Fibroblast of lung (primary cell): ENCODE results near the gene NEMF. TPM values are rescaled to one million over a fixed set of nuclear protein-coding genes. Genes with fewer than 3 reads are reported as not detected.
"Not testable (repeated sequence)": the region's sequence is repeated elsewhere in the genome, so short reads cannot be mapped to it uniquely, and the experiment has no call there.

Experiments used
- DNase-seq, 2 donors: peaks; one replicate each; pipeline versions ENCODE4 v3.0.0 to v3.0.0-alpha.2; 2010; ENCODE audit warnings: low read depth in 2 of 2
- H2AFZ ChIP-seq: 2 replicates; pipeline ENCODE4 v1.5.1; 2012; ENCODE audit warnings: low read length, control low read depth, inconsistent platforms
- H3K27ac ChIP-seq: 2 replicates; pipeline ENCODE4 v1.5.1; 2011; ENCODE audit warnings: low read length, control low read depth; ENCODE audit not compliant: insufficient read depth
- H3K27me3 ChIP-seq: 2 replicates; pipeline ENCODE4 v1.5.1; 2011; ENCODE audit warnings: mild to moderate bottlenecking, low read length; ENCODE audit not compliant: control insufficient read depth, insufficient read depth
- H3K36me3 ChIP-seq: 2 replicates; pipeline ENCODE4 v1.5.1; 2011; ENCODE audit warnings: low read length; ENCODE audit not compliant: control insufficient read depth, insufficient read depth
- H3K4me1 ChIP-seq: 2 replicates; pipeline ENCODE4 v1.5.1; 2011; ENCODE audit warnings: low read length; ENCODE audit not compliant: control insufficient read depth, insufficient read depth; ENCODE audit errors: extremely low read depth
- H3K4me2 ChIP-seq: 2 replicates; pipeline ENCODE4 v1.5.1; 2011; ENCODE audit warnings: low read length, control low read depth; ENCODE audit not compliant: insufficient read depth; ENCODE audit errors: extremely low read depth
- H3K4me3 ChIP-seq, 4 experiments: fragments of 200-600 bp in 1 of 4; sonication (generic) in 1 of 4; replicated peaks in 1 of 4; 2 replicates each; pipeline ENCODE4 v1.5.1; 2011 to 2016; ENCODE audit warnings: low read length in 4 of 4, low read depth in 3 of 4, mild to moderate bottlenecking in 3 of 4, control low read depth in 2 of 4, inconsistent platforms in 1 of 4, mixed read lengths in 1 of 4; ENCODE audit not compliant: insufficient read depth in 1 of 4; ENCODE audit errors: control extremely low read depth in 1 of 4
- H3K79me2 ChIP-seq: 2 replicates; pipeline ENCODE4 v1.5.1; 2012; ENCODE audit warnings: mild to moderate bottlenecking, low read length, inconsistent platforms; ENCODE audit not compliant: control insufficient read depth, insufficient read depth
- H3K9ac ChIP-seq: 2 replicates; pipeline ENCODE4 v1.5.1; 2011; ENCODE audit warnings: mild to moderate bottlenecking, low read length, control low read depth; ENCODE audit not compliant: insufficient read depth
- H3K9me3 ChIP-seq: 2 replicates; pipeline ENCODE4 v1.5.1; 2012; ENCODE audit warnings: low read depth, low read length; ENCODE audit not compliant: control insufficient read depth, insufficient read depth
- H4K20me1 ChIP-seq: 2 replicates; pipeline ENCODE4 v1.5.1; 2011; ENCODE audit warnings: low read length; ENCODE audit not compliant: control insufficient read depth, insufficient read depth; ENCODE audit errors: extremely low read depth
- EZH2 ChIP-seq: IDR thresholded peaks from 2 replicates; pipeline ENCODE4 v1.5.1; 2012; ENCODE audit warnings: low read length, control low read depth, mild to moderate bottlenecking; ENCODE audit errors: missing control alignments
- polyA plus RNA-seq, 2 donors: library from polyadenylated mRNA; depleted of rRNA in 1 of 2; stranded (reverse) in 1 of 2; unstranded in 1 of 2; fragments of >200 nt; gene quantifications; 2 replicates each; pipeline ENCODE4 v1.2.1, GENCODE V29; 2011 to 2012; ENCODE audit warnings: missing spikeins in 1 of 2
- total RNA-seq: library from RNA; depleted of rRNA; stranded (reverse); fragments of >200 nt; gene quantifications from 2 replicates; pipeline ENCODE4 v1.2.1, GENCODE V29; 2014
- TF ChIP-seq, protein P1 (sequence below), 2 donors: IDR thresholded peaks in 1 of 2; conservative IDR thresholded peaks in 1 of 2; 1 replicate in 1 of 2; 2 replicates in 1 of 2; pipeline ENCODE4 v1.5.1; 2011 to 2012; ENCODE audit warnings: low read length in 2 of 2, control low read depth in 1 of 2, inconsistent platforms in 1 of 2, low read depth in 1 of 2, mild to moderate bottlenecking in 1 of 2

The NEMF gene
- total and polyA plus RNA-seq, 2 donors (not counting 1 experiment from before 2014, with no cell fraction given) = 39.5 to 68.9 TPM

DNA sequence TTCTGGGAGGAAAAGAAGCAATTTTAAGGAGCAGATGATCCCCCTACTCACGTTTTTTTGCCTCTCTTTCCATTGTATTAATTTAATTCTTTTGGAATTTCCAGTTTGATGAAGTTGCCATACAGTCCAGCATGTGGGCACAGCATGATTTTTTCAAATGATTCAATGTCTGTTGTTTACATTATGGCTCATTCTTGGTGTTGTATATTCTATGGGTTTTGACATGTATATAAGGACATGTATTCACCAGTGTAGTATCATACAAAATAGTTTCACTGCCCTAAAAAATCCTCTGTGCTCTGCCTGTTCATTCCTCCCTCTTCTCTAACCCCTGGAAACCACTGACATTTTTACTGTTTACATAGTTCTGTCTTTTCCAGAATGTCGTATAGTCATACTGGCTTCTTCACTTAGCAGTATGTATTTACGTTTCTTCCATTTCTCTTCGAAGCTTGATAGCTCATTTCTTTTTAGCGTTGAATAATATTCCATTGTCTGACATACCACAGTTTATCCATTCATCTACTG, 98.0 kb downstream of the NEMF start:
- H3K9me3 ChIP-seq = no peaks in the 10 kb centered on the region
- H2AFZ ChIP-seq = no peak overlapping the region
- no peaks in the 10 kb centered on the region for H3K27me3 ChIP-seq
- no peak overlapping the region for H3K9ac ChIP-seq
- H3K4me2 ChIP-seq = no peak overlapping the region
- no peaks in the 10 kb centered on the region for H4K20me1 ChIP-seq
- H3K79me2 ChIP-seq = no peaks in the 10 kb centered on the region
- H3K4me3 ChIP-seq = no peak overlapping the region
- no peaks in the 10 kb centered on the region for H3K4me1 ChIP-seq
- TF ChIP-seq, protein P1, sequence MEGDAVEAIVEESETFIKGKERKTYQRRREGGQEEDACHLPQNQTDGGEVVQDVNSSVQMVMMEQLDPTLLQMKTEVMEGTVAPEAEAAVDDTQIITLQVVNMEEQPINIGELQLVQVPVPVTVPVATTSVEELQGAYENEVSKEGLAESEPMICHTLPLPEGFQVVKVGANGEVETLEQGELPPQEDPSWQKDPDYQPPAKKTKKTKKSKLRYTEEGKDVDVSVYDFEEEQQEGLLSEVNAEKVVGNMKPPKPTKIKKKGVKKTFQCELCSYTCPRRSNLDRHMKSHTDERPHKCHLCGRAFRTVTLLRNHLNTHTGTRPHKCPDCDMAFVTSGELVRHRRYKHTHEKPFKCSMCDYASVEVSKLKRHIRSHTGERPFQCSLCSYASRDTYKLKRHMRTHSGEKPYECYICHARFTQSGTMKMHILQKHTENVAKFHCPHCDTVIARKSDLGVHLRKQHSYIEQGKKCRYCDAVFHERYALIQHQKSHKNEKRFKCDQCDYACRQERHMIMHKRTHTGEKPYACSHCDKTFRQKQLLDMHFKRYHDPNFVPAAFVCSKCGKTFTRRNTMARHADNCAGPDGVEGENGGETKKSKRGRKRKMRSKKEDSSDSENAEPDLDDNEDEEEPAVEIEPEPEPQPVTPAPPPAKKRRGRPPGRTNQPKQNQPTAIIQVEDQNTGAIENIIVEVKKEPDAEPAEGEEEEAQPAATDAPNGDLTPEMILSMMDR (conservative IDR thresholded peaks at IDR 0.05 in 1 of 2, IDR thresholded peaks at IDR 0.05 in 1 of 2; ENCODE audit: low read depth in 1 of 2, low read length in 2 of 2) = no peak
- no peak for TF ChIP-seq EZH2
- no peaks in the 10 kb centered on the region for H3K36me3 ChIP-seq
- no peak overlapping the region for H3K27ac ChIP-seq
- peak in 1 of 2 donors; percentile 12 for DNase-seq

DNA sequence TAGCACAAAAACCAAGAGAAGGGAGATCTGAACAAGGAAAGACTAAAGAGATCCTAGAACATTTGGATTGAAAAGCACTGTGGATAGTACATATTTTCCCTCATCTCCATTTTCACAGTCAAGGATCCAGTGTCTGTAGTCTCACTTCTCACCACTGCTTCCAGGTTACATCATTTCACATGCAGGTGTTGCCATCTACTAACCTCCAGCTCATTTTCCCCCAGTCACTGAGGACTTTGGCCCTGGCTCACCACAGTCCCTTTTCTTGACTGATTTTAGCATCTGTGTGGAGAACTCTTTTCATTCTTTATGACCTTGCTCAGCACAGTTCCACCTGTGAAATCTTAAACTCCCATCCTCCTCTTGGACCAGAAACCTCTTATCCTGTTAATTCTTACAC, 106.1 kb downstream of the NEMF start:
- H3K27ac ChIP-seq, H4K20me1 ChIP-seq, H3K4me2 ChIP-seq, H3K4me3 ChIP-seq, H2AFZ ChIP-seq, H3K9ac ChIP-seq, H3K9me3 ChIP-seq, H3K36me3 ChIP-seq, H3K27me3 ChIP-seq, H3K4me1 ChIP-seq, DNase-seq, H3K79me2 ChIP-seq: not testable (repeated sequence)

DNA sequence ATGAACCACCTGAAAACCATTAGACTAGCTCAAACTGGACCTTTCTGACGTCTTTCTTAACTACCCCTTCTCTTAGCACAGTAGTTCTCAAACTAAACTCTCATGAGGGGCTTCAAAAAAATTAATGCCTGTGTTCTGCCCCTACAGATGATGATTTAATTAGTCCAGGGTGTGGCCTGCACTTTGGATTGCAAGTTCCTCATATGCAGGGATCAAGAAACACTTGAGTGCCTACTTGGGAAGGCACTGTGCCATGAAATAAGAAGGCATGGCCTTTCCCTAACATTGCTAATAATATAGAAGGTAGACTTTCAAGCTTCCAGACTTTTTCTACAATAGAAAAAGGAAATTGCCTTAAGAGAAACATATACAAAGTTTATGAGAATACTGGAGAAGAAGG, 107.4 kb downstream of the NEMF start:
- Histone ChIP-seq H3K79me2 (no peaks in the 10 kb centered on the region), H3K4me1 (no peaks in the 10 kb centered on the region), H3K9me3 (no peaks in the 10 kb centered on the region), H3K36me3 (no peaks in the 10 kb centered on the region), H4K20me1 (no peaks in the 10 kb centered on the region), H3K4me3 (no peak overlapping the region), H3K27ac (no peak overlapping the region), H3K4me2 (no peak overlapping the region), H3K27me3 (no peaks in the 10 kb centered on the region), H2AFZ (no peak overlapping the region), H3K9ac (no peak overlapping the region)
- no peak for TF ChIP-seq EZH2
- TF ChIP-seq, protein P1 (conservative IDR thresholded peaks at IDR 0.05 in 1 of 2, IDR thresholded peaks at IDR 0.05 in 1 of 2; ENCODE audit: low read depth in 1 of 2, low read length in 2 of 2) = no peak
- DNase-seq = no peak

DNA sequence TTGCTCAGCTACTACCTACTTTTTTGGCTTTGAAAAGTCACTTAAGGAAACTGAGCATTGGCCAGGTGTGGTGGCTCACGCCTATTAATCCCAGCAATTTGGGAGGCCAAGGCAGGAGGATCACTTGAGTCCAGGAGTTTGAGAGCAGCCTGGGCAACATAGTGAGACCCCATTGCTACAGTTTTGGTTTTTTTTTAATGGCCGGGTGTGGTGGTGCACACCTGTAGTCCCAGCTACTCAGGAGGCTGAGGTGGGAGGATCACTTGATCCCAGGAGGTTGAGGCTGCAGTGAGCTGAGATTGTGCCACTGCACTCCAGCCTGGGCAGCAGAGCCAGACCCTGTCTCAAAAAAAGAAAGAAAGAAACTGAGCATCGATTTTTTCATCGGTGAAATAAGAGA, 116.9 kb downstream of the NEMF start:
- H3K36me3 ChIP-seq, H3K4me3 ChIP-seq, H3K9me3 ChIP-seq, DNase-seq, H3K79me2 ChIP-seq, H3K4me1 ChIP-seq, H3K27ac ChIP-seq, H3K9ac ChIP-seq, H3K27me3 ChIP-seq, H2AFZ ChIP-seq, H4K20me1 ChIP-seq, H3K4me2 ChIP-seq: not testable (repeated sequence)
